Stimulated activated CD4-positive, alpha-beta T cell treated with anti-CD3 and anti-CD28 coated beads, Interleukin-15, amount 100 ng/mL, for 1 hour (primary cell): ENCODE results near the gene ACTRT2.

ENCODE experiments used
- DNase-seq, 2 donors: peaks; one replicate each; pipeline ENCODE4 v3.0.0-alpha.2; 2020; ENCODE audit warnings: low read depth in 1 of 2, low spot score in 1 of 2

ACTRT2 gene

GRCh38 chr1:3021233-3021671 is at the start of gene ACTRT2:
Gene ACTRT2, plus strand, starts transcription at chr1:3021467. Its CDS starts 220 bp downstream, at chr1:3021687.
- DNase-seq = no peak

DNA sequence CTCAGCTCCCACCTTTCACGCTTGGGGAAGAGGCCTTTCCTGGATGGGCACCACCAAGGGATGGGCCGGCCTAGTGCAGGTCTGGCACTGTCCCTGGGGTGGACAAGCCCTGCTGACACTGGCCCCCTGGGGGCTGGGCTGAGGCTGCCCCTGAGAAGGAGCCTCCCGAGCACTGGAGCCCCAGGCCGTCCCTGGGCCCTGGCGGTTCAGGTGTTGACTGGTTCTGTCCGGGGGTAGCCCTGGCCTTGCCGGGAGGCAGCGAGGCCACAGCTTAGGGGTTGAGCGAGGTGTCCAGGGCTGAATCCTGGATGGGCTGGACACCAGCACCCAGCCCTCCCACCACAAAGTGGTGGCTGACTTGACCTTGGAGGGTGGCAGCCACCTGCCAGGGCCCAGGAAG is 49.7 kb upstream of the ACTRT2 start:
- DNase-seq = no peak

- no peak for DNase-seq
Observed at GRCh38 chr1:2972011-2972878, 49.0 kb upstream of the ACTRT2 start.

GRCh38 chr1:2972879-2973575 is 48.2 kb upstream of the ACTRT2 start:
- no peak for DNase-seq

GRCh38 chr1:2973601-2974593 is 47.4 kb upstream of the ACTRT2 start:
- no peak for DNase-seq

GRCh38 chr1:2974701-2975301 is 46.5 kb upstream of the ACTRT2 start:
- DNase-seq = no peak

- DNase-seq = no peak
Observed at GRCh38 chr1:2975466-2976179, 45.6 kb upstream of the ACTRT2 start.

GRCh38 chr1:2976180-2976562 is 45.1 kb upstream of the ACTRT2 start:
- DNase-seq = no peak

- no peak for DNase-seq
Observed at GRCh38 chr1:2977886-2978611, 43.2 kb upstream of the ACTRT2 start.

DNA sequence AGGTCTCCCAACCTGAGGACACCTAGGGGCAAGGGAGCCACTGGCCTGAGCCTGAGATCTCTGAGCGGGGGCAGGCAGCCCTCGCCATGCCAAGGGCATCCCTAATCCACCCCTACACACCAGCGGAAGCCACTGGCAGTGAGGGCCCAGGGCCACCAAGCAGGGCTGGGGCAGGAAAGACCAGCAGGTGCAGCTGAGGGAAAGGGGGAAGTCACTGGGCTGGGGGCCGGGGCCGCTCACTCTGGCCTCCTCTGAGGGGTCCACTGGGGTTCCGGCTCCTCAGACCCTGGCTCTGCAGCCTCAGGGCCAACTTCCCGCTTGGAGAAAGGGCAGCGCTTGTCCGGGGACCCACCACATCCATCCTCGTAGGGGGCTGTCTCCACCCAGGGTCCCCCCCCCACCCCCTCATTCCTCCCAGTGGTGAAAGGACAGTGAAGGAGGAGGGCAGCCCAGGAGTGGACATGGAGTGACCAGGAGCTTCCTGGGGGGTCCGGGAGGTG is 42.5 kb upstream of the ACTRT2 start:
- DNase-seq = no peak

DNA sequence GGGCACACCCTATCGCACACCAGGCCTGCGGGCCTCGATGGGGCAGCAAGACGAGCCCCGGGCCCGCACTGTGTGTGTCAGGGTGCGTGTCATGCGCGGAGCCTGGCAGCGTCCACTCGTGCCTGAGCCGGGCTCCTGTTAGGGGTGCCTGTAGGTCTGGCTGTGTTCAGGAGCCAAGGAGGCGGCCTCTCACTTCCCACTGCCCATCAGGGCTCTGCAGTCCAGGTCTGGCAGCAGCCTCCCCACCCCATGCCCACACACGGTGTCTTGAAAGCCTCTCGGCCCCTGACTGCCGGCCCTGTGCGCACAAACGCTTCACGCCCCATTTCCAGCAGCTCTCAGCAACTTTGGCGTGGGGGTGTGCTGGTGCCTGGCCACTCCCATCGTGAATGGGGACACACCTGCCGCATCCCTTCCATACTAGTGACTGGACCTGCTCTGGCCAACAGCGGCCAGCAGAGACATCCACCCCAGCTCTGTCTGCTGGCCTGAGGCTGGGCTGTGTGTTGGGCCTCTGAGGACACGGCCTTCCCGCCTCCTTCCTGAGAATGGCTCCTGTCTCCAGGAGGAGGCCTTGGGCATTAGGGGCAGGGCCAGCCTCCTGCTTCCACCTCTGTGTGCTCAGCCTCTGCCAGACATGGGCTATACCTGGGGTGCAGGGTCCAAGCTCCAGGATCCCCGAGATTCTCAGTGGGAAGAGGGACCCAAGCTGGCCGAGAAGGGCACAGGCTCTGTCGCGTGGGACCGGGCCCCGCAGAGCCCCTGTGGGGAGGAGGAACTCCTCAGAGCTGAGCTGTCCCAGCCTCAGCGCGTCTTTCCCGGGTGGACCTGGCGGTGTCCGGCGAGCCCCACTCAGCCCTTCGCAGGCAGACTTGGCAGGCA is 41.8 kb upstream of the ACTRT2 start:
- no peak for DNase-seq

DNA sequence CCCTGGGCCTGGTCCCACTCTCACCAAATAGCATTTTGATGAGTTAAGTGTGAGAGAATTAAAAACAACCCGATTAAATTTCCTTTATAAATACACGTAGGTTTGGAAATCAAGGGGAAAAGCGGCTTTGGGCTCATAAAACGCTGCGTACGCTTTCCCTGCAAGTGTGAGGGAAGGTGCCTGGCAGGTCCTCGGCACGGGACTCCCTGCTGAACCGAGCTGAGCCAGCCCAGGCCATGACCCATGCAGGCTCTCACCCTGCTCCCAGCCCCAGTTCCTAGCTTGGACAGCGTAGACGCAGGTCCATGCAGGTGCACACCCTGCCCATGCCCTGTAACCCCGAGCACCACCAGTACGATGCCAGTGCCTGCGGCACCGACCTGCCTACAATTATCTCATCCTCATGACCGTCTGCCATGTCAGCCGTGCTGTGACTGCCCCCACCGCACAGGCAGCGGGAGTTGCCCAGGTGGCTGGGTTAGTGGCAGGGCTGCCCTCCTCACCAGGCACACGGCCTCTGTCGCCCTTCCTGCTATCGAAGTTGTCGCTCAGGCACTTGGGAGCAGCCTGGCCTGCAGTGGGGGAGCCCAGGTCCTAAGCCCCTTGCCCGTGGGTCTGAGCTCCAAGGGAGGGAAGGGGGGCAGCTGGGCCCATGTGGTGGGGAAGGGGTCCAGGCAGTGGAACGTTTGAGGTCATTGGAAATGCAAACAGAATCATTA is 41.0 kb upstream of the ACTRT2 start:
- DNase-seq = no peak

- DNase-seq = no peak
Observed at GRCh38 chr1:2980849-2981248, 40.4 kb upstream of the ACTRT2 start.

DNA sequence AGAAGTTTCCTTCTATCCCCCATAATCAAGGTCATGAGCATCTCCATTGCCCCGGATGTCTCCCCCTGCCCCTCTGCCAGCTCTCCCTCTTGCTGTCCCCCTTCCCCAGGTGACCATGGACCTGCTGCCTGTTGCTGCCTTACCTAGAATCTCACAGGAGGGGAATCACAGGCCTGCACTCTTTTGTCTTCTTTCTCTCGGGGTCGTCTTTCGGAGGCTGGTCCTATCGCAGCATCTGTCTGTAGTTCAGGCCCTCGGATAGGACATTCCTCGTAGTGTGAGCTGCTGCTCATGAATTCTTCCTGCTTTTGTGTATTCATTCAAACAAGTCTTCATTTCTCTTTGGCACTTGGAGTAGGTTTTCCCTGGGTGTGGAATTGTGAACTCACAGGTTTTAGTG is 39.9 kb upstream of the ACTRT2 start:
- DNase-seq = no peak

GRCh38 chr1:2981981-2982614 is 39.2 kb upstream of the ACTRT2 start:
- no peak for DNase-seq

DNA sequence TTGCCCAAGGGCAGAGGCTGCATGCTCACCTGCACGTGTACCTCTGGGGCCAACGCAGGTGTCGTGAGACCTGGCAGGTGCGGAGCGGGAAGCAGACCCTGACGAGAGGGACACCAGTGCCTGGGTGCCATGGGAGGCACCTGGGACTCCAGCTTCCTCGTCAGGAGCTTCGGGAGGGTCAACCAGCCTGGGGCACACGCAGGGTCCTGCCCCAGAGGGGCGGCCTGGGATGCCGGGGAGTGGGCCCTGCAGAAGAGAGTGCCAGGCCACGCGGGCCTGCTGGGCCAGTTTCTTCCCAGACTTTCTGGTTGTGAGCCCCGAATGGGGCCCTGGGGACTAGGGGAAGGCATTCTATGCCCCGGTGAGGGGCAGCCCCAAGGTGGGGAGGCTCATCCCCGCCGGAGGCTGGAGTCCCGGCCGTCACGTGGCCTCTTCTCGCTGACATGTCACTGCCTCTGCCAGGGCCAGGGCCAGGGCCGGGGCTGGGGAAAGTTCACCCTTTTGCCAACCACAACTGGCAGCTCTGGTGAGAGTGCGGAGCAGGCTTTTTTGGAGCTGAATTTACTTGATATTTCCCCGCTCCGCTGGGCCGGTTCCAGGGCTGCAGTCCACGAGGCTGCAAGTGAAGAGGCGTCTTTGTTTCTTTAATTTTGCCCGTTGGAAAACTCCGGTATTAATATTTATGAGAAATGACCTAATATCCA is 38.5 kb upstream of the ACTRT2 start:
- no peak for DNase-seq

DNA sequence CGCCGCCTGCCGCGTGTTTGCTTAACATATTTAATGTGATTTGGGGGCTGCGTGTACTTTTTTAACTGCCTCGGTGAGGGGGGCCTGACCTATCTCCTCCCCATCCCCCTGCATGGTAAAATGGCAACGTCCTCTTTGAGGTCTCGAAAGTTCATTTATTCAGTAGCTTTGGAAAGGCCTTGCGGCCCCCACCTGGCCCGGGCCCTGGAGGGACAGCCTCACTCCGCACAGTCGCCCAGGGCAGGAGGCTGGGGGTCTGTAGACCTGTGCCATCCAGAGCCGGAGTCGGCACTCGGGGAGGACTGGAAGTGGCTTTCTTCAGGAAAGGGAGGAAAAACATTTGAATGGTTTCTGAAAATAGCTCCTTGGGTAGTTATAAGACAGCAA is 38.0 kb upstream of the ACTRT2 start:
- no peak for DNase-seq
